Measurements from ENCODE around the gene IP6K3.
A peak's percentile ranks its signal among the peaks of the same experiment; 100 is the strongest.

The IP6K3 gene

DNA sequence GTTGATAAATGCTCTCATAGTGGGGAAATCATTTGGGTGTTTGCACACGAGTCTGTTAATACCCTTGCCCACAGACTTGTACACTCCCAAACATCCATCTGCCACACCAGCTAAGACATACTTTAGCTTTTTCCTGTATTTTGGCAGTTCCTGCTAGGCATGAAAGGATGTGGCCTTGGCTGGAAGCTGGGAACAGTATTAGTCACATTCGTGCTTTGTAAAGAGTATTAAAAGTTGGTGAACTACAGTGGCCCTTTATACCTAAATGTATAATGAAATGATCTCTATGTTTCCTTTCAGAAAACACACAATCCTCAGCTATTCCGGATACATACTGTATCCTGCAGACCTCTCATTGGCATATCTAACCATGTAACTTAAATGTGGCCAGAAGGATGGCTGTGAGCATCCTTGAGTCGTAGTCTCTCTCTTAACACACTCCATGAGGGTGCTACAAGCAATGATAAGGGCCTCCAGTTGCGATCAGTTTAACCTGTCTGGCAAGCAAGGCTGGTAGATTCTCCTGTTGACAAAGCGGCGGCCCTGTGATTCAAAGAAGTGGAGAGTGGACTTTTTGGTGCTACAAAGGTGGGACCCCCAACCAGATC, 40.7 kb upstream of the IP6K3 start:
- Histone ChIP-seq H3K4me3 (replicated peaks; ENCODE audit: insufficient read depth, low read length) (peak overlapping the region; percentile 62), H3K27me3 (ENCODE audit: insufficient read depth, poor library complexity, severe bottlenecking) (no peaks in the 10 kb centered on the region), H3K27ac (replicated peaks) (peak overlapping the region; percentile 15; the same call in 1 of the 2 replicates)
- DNase-seq (ENCODE audit: low read depth in 1 of 2, low spot score in 1 of 2), result no peak
- TF ChIP-seq GABPA (IDR thresholded peaks at IDR 0.05; ENCODE audit: low read depth) (no peak), POLR2AphosphoS5 (IDR thresholded peaks at IDR 0.05; ENCODE audit: low read depth) (no peak), SPI1 (IDR thresholded peaks at IDR 0.05; ENCODE audit: borderline replicate concordance, low read depth) (no peak)
- TF ChIP-seq, protein P1, sequence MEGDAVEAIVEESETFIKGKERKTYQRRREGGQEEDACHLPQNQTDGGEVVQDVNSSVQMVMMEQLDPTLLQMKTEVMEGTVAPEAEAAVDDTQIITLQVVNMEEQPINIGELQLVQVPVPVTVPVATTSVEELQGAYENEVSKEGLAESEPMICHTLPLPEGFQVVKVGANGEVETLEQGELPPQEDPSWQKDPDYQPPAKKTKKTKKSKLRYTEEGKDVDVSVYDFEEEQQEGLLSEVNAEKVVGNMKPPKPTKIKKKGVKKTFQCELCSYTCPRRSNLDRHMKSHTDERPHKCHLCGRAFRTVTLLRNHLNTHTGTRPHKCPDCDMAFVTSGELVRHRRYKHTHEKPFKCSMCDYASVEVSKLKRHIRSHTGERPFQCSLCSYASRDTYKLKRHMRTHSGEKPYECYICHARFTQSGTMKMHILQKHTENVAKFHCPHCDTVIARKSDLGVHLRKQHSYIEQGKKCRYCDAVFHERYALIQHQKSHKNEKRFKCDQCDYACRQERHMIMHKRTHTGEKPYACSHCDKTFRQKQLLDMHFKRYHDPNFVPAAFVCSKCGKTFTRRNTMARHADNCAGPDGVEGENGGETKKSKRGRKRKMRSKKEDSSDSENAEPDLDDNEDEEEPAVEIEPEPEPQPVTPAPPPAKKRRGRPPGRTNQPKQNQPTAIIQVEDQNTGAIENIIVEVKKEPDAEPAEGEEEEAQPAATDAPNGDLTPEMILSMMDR (IDR thresholded peaks at IDR 0.05; ENCODE audit: insufficient read depth, low read length), result no peak
- TF ChIP-seq, protein P2, sequence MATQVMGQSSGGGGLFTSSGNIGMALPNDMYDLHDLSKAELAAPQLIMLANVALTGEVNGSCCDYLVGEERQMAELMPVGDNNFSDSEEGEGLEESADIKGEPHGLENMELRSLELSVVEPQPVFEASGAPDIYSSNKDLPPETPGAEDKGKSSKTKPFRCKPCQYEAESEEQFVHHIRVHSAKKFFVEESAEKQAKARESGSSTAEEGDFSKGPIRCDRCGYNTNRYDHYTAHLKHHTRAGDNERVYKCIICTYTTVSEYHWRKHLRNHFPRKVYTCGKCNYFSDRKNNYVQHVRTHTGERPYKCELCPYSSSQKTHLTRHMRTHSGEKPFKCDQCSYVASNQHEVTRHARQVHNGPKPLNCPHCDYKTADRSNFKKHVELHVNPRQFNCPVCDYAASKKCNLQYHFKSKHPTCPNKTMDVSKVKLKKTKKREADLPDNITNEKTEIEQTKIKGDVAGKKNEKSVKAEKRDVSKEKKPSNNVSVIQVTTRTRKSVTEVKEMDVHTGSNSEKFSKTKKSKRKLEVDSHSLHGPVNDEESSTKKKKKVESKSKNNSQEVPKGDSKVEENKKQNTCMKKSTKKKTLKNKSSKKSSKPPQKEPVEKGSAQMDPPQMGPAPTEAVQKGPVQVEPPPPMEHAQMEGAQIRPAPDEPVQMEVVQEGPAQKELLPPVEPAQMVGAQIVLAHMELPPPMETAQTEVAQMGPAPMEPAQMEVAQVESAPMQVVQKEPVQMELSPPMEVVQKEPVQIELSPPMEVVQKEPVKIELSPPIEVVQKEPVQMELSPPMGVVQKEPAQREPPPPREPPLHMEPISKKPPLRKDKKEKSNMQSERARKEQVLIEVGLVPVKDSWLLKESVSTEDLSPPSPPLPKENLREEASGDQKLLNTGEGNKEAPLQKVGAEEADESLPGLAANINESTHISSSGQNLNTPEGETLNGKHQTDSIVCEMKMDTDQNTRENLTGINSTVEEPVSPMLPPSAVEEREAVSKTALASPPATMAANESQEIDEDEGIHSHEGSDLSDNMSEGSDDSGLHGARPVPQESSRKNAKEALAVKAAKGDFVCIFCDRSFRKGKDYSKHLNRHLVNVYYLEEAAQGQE (IDR thresholded peaks at IDR 0.05; ENCODE audit: insufficient replicate concordance, low read depth), result no peak

DNA sequence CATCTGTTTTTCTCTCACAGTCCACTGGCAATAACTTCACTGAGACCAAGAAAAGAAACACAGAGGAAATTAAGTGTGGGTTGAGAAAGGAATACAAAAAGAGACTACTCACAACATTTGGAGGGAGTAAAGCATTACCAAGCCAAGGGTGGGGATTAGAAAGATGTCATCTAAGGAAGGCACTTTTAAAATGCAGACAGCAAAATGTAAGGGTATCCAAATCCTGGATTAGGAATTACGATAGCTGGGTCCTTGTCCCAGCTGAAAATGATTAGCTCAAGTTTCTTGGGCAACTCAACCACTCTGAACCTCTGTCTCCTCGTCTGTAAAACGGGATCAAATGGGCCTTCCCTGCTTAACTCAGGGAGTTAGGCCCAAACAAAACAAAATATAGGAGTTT, 40.0 kb upstream of the IP6K3 start:
- Histone ChIP-seq H3K4me3 (replicated peaks; ENCODE audit: insufficient read depth, low read length) (no peak overlapping the region), H3K27me3 (ENCODE audit: insufficient read depth, poor library complexity, severe bottlenecking) (no peaks in the 10 kb centered on the region), H3K27ac (replicated peaks) (no peak overlapping the region)
- no peak for TF ChIP-seq GABPA (IDR thresholded peaks at IDR 0.05; ENCODE audit: low read depth)
- no peak for TF ChIP-seq POLR2AphosphoS5 (IDR thresholded peaks at IDR 0.05; ENCODE audit: low read depth)
- TF ChIP-seq, protein P2 (IDR thresholded peaks at IDR 0.05; ENCODE audit: insufficient replicate concordance, low read depth), result no peak
- TF ChIP-seq, protein P1 (IDR thresholded peaks at IDR 0.05; ENCODE audit: insufficient read depth, low read length), result no peak
- TF ChIP-seq SPI1 (IDR thresholded peaks at IDR 0.05; ENCODE audit: borderline replicate concordance, low read depth), result no peak
- DNase-seq (ENCODE audit: low read depth in 1 of 2, low spot score in 1 of 2), result no peak

DNA sequence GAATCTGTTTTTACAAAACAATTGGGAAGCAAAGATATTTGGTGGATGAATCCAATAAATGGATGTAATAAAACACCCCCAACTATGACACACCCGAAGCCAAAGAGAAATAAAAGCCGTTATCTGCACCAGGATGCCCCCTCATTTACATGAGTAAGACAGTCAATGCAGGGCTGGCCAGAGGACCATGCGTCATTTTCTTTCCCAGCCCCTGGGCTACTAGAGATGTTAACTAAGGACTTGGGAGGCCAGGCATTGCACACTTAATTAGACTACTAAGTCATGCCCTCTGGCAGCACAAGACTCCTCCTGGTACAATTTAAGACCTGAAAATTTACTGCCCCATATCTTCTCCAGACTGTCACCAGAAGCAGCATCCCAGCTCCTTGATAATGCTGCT, 39.1 kb upstream of the IP6K3 start:
- TF ChIP-seq POLR2AphosphoS5 (IDR thresholded peaks at IDR 0.05; ENCODE audit: low read depth) (no peak), SPI1 (IDR thresholded peaks at IDR 0.05; ENCODE audit: borderline replicate concordance, low read depth) (no peak), GABPA (IDR thresholded peaks at IDR 0.05; ENCODE audit: low read depth) (no peak)
- TF ChIP-seq, protein P2 (IDR thresholded peaks at IDR 0.05; ENCODE audit: insufficient replicate concordance, low read depth), result no peak
- TF ChIP-seq, protein P1 (IDR thresholded peaks at IDR 0.05; ENCODE audit: insufficient read depth, low read length), result no peak
- H3K27me3 ChIP-seq (ENCODE audit: insufficient read depth, poor library complexity, severe bottlenecking), result no peaks in the 10 kb centered on the region
- no peak overlapping the region for H3K27ac ChIP-seq (replicated peaks)
- DNase-seq (ENCODE audit: low read depth in 1 of 2, low spot score in 1 of 2), result no peak
- H3K4me3 ChIP-seq (replicated peaks; ENCODE audit: insufficient read depth, low read length), result no peak overlapping the region

All from HL-60 (cell line).